Endothelial cell of umbilical vein (primary cell): Measurements from ENCODE around the gene WDR27.

Experiments used
- POLR2AphosphoS5 ChIP-seq: IDR thresholded peaks from 2 replicates; pipeline ENCODE4 v1.6.1; 2012; ENCODE audit warnings: low read depth, mild to moderate bottlenecking, control low read depth, low read length, moderate library complexity; ENCODE audit not compliant: insufficient read depth
- TF ChIP-seq, protein P1 (sequence below), 2 donors: IDR thresholded peaks; 1 replicate in 1 of 2; 2 replicates in 1 of 2; pipeline ENCODE4 v1.5.1; 2011; ENCODE audit warnings: low read length in 2 of 2, mild to moderate bottlenecking in 2 of 2, moderate library complexity in 2 of 2, control low read depth in 1 of 2, inconsistent platforms in 1 of 2, low read depth in 1 of 2; ENCODE audit not compliant: insufficient read depth in 1 of 2; ENCODE audit errors: extremely low read depth in 1 of 2

DNA sequence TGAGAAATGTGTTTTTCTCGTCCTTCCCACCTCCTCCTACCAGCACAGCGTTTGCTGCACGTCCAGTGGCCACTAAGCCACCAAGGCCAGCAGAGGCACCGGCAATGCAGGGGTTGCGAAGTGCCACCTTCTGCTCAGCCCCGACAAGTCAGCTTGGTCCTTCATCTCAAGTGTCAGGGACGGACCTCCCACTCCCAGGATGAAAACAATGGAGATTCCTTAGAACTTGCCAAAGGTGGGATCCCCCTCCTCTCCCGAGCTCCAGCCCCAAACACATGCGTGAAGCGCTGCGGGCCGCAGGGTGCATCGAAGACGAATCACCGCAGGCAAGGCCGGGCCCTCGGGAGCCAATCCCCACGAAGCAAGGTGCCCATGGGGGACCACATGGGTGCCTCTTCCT, 60.8 kb downstream of the WDR27 start:
- TF ChIP-seq, protein P1, sequence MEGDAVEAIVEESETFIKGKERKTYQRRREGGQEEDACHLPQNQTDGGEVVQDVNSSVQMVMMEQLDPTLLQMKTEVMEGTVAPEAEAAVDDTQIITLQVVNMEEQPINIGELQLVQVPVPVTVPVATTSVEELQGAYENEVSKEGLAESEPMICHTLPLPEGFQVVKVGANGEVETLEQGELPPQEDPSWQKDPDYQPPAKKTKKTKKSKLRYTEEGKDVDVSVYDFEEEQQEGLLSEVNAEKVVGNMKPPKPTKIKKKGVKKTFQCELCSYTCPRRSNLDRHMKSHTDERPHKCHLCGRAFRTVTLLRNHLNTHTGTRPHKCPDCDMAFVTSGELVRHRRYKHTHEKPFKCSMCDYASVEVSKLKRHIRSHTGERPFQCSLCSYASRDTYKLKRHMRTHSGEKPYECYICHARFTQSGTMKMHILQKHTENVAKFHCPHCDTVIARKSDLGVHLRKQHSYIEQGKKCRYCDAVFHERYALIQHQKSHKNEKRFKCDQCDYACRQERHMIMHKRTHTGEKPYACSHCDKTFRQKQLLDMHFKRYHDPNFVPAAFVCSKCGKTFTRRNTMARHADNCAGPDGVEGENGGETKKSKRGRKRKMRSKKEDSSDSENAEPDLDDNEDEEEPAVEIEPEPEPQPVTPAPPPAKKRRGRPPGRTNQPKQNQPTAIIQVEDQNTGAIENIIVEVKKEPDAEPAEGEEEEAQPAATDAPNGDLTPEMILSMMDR (IDR thresholded peaks at IDR 0.05; ENCODE audit: extremely low read depth in 1 of 2, insufficient read depth in 1 of 2, low read depth in 1 of 2, low read length in 2 of 2): no peak
- TF ChIP-seq POLR2AphosphoS5: no peak
